Nephron progenitor cell (in vitro differentiated cells): Measurements from ENCODE around the gene PDCL2.

Source experiments
- DNase-seq: peaks from one replicate; pipeline ENCODE4 v3.0.0; 2021
- H3K27ac Mint-ChIP-seq: 2 replicates; pipeline ENCODE4 v1.8.0; 2021; ENCODE audit warnings: mild to moderate bottlenecking, moderate library complexity, mixed read lengths
- H3K27me3 Mint-ChIP-seq: 2 replicates; pipeline ENCODE4 v1.8.0; 2021; ENCODE audit warnings: mild to moderate bottlenecking, low read depth, mixed read lengths; ENCODE audit not compliant: poor library complexity
- H3K36me3 Mint-ChIP-seq: 2 replicates; pipeline ENCODE4 v1.8.0; 2021; ENCODE audit warnings: low read depth, mixed read lengths
- H3K4me1 Mint-ChIP-seq: 2 replicates; pipeline ENCODE4 v1.8.0; 2021; ENCODE audit warnings: mixed read lengths
- H3K4me3 Mint-ChIP-seq: 2 replicates; pipeline ENCODE4 v1.8.0; 2021; ENCODE audit warnings: mild to moderate bottlenecking, moderate library complexity, mixed read lengths
- H3K9me3 Mint-ChIP-seq: 2 replicates; pipeline ENCODE4 v1.8.0; 2021; ENCODE audit warnings: mild to moderate bottlenecking, moderate library complexity, mixed read lengths
- TF ChIP-seq, protein P1 (sequence below): fragments of 200-600 bp; sonication (generic); IDR thresholded peaks from 2 replicates; pipeline ENCODE4 v1.5.0; 2021; ENCODE audit warnings: antibody characterized with exemption

PDCL2 gene

DNA sequence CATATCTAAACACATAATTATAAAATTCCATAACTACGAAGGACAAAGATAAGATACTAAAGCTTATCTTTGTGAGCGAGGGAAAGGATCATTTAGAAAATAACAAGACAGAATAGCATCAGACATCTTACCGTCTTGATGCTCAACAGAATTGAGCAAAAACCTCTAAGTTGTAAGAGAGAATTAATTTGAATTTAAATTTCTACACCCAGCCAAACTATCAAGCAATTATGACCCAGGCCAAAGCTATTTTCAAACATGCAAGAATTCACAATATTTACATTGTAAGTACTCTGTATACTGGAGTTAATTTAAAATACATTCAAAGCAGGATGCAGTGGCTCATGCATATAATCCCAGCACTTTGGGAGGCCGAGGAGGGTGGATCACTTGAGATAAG, 61.9 kb downstream of the PDCL2 start:
- TF ChIP-seq, protein P1, sequence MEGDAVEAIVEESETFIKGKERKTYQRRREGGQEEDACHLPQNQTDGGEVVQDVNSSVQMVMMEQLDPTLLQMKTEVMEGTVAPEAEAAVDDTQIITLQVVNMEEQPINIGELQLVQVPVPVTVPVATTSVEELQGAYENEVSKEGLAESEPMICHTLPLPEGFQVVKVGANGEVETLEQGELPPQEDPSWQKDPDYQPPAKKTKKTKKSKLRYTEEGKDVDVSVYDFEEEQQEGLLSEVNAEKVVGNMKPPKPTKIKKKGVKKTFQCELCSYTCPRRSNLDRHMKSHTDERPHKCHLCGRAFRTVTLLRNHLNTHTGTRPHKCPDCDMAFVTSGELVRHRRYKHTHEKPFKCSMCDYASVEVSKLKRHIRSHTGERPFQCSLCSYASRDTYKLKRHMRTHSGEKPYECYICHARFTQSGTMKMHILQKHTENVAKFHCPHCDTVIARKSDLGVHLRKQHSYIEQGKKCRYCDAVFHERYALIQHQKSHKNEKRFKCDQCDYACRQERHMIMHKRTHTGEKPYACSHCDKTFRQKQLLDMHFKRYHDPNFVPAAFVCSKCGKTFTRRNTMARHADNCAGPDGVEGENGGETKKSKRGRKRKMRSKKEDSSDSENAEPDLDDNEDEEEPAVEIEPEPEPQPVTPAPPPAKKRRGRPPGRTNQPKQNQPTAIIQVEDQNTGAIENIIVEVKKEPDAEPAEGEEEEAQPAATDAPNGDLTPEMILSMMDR, result no peak
- DNase-seq, result no peak
- Mint-ChIP-seq H3K27me3 (no peaks in the 10 kb centered on the region), H3K9me3 (peaks cover 61% of the 10 kb centered on the region), H3K27ac (no peak overlapping the region), H3K4me1 (no peaks in the 10 kb centered on the region), H3K36me3 (peaks cover 85% of the 10 kb centered on the region), H3K4me3 (no peak overlapping the region)

DNA sequence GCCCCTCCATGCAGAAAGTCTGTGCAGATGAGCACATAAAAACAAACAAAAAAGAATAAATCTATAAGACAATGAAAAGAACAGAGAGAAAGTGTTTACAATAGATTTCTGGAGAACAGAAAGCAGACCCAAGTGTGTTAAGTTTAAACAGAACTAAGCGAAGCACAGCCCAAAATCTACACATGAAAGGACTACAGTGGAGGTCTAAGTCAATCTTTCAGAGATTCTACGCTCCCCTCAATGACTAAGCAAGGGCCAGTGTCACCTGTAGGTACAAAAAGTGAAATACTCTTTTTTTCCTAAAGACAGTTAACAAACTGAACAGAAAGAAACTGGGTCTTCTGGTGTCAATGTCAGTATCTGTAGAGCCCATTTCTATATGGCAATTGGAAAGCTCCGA, 63.6 kb downstream of the PDCL2 start:
- Mint-ChIP-seq H3K36me3 (peaks cover 81% of the 10 kb centered on the region), H3K4me3 (no peak overlapping the region), H3K9me3 (peaks cover 45% of the 10 kb centered on the region), H3K27ac (no peak overlapping the region), H3K4me1 (no peaks in the 10 kb centered on the region), H3K27me3 (no peaks in the 10 kb centered on the region)
- TF ChIP-seq, protein P1, result no peak
- DNase-seq, result no peak

DNA sequence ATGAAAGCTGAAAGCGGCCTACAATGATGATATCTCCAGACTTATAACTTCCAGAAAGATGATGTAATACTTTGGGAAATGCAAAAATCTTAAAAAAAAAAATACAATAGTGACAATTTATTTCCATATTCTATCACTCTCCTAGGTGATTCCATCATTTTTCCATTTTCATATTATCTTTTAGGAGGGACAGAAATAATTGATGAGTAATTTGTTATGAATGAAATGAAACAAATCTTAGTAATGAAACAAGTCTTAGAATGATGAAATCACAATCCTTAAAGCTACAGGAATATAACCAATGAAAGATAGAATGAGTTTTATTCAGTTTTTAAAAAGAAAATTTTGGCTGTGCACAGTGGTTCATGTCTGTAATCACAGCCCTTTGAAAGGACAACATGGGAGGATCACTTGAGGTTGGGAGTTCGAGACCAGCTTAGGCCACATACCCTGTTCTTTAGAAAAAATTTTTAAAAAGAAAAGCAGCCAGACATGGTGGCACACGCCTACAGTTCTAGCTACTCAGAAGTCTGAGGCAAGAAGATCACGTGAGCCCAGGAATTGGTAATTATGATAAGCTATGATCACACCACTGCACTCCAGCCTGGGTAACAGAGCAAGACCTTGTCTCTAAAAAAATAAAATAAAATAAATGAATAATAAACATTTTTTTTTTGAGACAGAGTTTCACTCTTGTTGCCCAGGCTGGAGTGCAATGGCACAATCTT, 67.0 kb downstream of the PDCL2 start:
- no peaks in the 10 kb centered on the region for H3K4me1 Mint-ChIP-seq
- H3K27ac Mint-ChIP-seq, result no peak overlapping the region
- no peak overlapping the region for H3K4me3 Mint-ChIP-seq

DNA sequence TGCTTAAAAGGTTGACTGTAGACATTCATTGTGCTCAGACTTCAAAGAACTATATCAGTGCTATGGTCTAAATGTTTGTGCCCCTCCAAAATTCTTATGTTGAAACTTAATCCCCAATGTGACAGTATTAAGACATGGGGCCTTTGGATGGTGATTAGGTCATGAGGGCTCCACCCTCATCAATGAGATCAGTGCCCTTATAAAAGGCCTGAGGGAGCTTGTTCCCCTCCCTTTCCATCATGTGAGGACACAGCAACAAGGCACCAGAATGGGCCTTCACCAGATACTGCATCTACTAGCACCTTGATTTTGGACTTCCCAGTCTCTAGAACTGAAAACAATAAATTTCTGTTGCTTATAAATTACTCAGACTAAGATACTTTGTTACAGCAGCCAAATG, 73.6 kb downstream of the PDCL2 start:
- H3K27me3 Mint-ChIP-seq, result peaks cover 3% of the 10 kb centered on the region
- no peak overlapping the region for H3K27ac Mint-ChIP-seq
- peaks cover 78% of the 10 kb centered on the region for H3K36me3 Mint-ChIP-seq
- DNase-seq, result no peak
- TF ChIP-seq, protein P1, result no peak
- peaks cover 50% of the 10 kb centered on the region for H3K9me3 Mint-ChIP-seq
- no peaks in the 10 kb centered on the region for H3K4me1 Mint-ChIP-seq
- no peak overlapping the region for H3K4me3 Mint-ChIP-seq

More for the DNA sequence above, 67.0 kb downstream of the PDCL2 start:
- no peak for DNase-seq
- Mint-ChIP-seq H3K9me3 (peaks cover 24% of the 10 kb centered on the region), H3K36me3 (peaks cover 75% of the 10 kb centered on the region), H3K27me3 (no peaks in the 10 kb centered on the region)
- TF ChIP-seq, protein P1, result no peak

DNA sequence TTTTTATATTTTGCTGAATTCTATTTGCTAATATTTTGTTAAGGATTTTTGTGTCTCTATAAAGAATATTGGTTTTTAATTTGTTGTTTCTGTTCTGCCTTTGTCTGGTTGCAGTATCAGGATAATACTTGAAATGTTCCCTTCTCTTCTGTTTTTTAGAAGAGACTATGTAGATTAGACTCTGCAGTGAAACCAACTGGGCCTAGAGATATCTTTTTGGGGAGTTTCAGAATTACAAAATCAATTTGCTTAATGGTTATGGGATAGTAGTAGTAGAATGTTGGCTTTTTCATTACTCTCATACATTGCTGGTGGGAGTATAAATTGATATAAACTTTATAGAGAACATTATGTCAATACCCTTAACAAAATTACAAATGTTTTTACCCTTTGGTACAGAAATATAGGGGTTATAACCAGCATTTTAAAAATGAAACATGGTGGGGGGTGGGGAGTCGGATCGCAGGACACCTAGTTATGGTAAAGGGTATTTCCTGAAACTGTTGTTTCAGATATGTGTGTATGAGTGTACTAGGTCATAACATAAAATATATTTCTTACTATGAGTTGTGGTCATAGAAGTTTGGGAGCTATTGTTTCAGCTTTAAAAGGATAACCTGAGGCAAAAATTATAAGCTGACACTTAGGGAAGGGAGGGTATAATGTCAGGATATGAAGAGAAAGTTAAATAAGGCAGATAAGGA, 74.4 kb downstream of the PDCL2 start:
- Mint-ChIP-seq H3K27me3 (peaks cover 3% of the 10 kb centered on the region), H3K36me3 (peaks cover 78% of the 10 kb centered on the region), H3K4me1 (no peaks in the 10 kb centered on the region), H3K9me3 (peaks cover 52% of the 10 kb centered on the region), H3K27ac (no peak overlapping the region), H3K4me3 (no peak overlapping the region)
- no peak for DNase-seq
- TF ChIP-seq, protein P1, result no peak
